ENCODE data around the gene F2RL3. TPM values are rescaled to one million over a fixed set of nuclear protein-coding genes. Genes with fewer than 3 reads are reported as not detected.

The F2RL3 gene
- total RNA-seq, 2 donors from 2014 or later = 0.36 to 6.2 TPM

DNA sequence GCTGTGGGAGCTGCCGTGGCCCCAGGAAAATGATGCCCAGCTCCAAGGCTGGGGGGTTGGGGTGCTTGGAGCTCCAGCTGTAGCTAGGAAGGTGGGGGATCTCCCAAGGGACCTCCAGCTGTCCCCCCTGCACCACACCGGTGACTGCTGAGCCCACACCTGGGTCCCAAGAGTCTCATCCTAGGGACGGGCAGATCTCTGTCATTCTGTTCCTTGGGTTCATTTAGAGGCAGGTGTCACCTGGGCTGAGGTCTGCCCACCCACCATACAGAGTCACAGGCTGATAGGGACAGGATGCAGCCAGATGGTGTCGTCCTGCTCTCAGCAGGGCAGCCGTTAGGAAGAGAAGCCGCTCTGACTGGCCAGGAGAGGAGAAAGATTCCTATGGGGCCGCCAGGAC lies 5.3 kb downstream of the F2RL3 start:
- no peak overlapping the region for H3K27ac ChIP-seq
- H3K4me1 ChIP-seq (replicated peaks) = peaks cover 2% of the 10 kb centered on the region
- intact Hi-C loops (cut with DNase I) = no loop called here
- H3K36me3 ChIP-seq = no peaks in the 10 kb centered on the region
- WGBS = 82% methylated on average over 7 of the region's 7 CpGs
- TF ChIP-seq, protein P1, sequence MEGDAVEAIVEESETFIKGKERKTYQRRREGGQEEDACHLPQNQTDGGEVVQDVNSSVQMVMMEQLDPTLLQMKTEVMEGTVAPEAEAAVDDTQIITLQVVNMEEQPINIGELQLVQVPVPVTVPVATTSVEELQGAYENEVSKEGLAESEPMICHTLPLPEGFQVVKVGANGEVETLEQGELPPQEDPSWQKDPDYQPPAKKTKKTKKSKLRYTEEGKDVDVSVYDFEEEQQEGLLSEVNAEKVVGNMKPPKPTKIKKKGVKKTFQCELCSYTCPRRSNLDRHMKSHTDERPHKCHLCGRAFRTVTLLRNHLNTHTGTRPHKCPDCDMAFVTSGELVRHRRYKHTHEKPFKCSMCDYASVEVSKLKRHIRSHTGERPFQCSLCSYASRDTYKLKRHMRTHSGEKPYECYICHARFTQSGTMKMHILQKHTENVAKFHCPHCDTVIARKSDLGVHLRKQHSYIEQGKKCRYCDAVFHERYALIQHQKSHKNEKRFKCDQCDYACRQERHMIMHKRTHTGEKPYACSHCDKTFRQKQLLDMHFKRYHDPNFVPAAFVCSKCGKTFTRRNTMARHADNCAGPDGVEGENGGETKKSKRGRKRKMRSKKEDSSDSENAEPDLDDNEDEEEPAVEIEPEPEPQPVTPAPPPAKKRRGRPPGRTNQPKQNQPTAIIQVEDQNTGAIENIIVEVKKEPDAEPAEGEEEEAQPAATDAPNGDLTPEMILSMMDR (IDR thresholded peaks at IDR 0.05) = no peak
- TF ChIP-seq POLR2AphosphoS5 (IDR thresholded peaks at IDR 0.05) = no peak
- TF ChIP-seq POLR2A (IDR thresholded peaks at IDR 0.05) = no peak
- no peaks in the 10 kb centered on the region for H3K9me3 ChIP-seq
- no peak overlapping the region for H3K4me3 ChIP-seq
- H3K27me3 ChIP-seq (replicated peaks; ENCODE audit: insufficient read depth) = no peaks in the 10 kb centered on the region
- DNase-seq (ENCODE audit: low spot score) = no peak

- no peak for DNase-seq (ENCODE audit: low spot score)
- 67% methylated on average over 30 of the region's 30 CpGs for WGBS
- no peak overlapping the region for H3K27ac ChIP-seq
Measured at GRCh38 chr19:16895467-16896145, 6.8 kb downstream of the F2RL3 start.

GRCh38 chr19:16896146-16897028 lies 7.6 kb downstream of the F2RL3 start:
- TF ChIP-seq POLR2A (IDR thresholded peaks at IDR 0.05) (peak; percentile 46), POLR2AphosphoS5 (IDR thresholded peaks at IDR 0.05) (peak; percentile 14)
- TF ChIP-seq, protein P1 (IDR thresholded peaks at IDR 0.05) = no peak
- intact Hi-C loops (cut with DNase I) = loop anchor here (5.0 kb wide), 1 partner anchor 69 kb away; the partner anchor contains the start of gene SIN3B
- H3K27ac ChIP-seq = peak overlapping the region; percentile 52 to 58
- peak overlapping the region; percentile 31 to 37 for H3K4me3 ChIP-seq
- no peaks in the 10 kb centered on the region for H3K27me3 ChIP-seq (replicated peaks; ENCODE audit: insufficient read depth)
- DNase-seq (ENCODE audit: low spot score) = no peak
- no peaks in the 10 kb centered on the region for H3K4me1 ChIP-seq (replicated peaks)
- no peaks in the 10 kb centered on the region for H3K36me3 ChIP-seq
- H3K9me3 ChIP-seq = no peaks in the 10 kb centered on the region
- 13% methylated on average over 53 of the region's 66 CpGs for WGBS

More at GRCh38 chr19:16895467-16896145, 6.8 kb downstream of the F2RL3 start:
- intact Hi-C loops (cut with DNase I) = loop anchor here (5.0 kb wide), 1 partner anchor 68 kb away; the partner anchor contains the start of gene SIN3B
- Histone ChIP-seq H3K36me3 (no peaks in the 10 kb centered on the region), H3K9me3 (no peaks in the 10 kb centered on the region), H3K27me3 (replicated peaks; ENCODE audit: insufficient read depth) (no peaks in the 10 kb centered on the region), H3K4me3 (peak overlapping the region in 1 of 2 donors; percentile 37), H3K4me1 (replicated peaks) (no peaks in the 10 kb centered on the region)
- TF ChIP-seq, protein P1 (IDR thresholded peaks at IDR 0.05) = no peak
- TF ChIP-seq POLR2A (IDR thresholded peaks at IDR 0.05) (no peak), POLR2AphosphoS5 (IDR thresholded peaks at IDR 0.05) (no peak)

- no peaks in the 10 kb centered on the region for H3K36me3 ChIP-seq
- H3K9me3 ChIP-seq = no peaks in the 10 kb centered on the region
- peak overlapping the region; percentile 82 to 87 for H3K27ac ChIP-seq
- no peaks in the 10 kb centered on the region for H3K27me3 ChIP-seq (replicated peaks; ENCODE audit: insufficient read depth)
- peak overlapping the region; percentile 35 to 38 for H3K4me3 ChIP-seq
- intact Hi-C loops (cut with DNase I) = loop anchor here (5.0 kb wide), 1 partner anchor 70 kb away; the partner anchor contains the start of gene SIN3B
- TF ChIP-seq, protein P1 (IDR thresholded peaks at IDR 0.05) = no peak
- TF ChIP-seq POLR2A (IDR thresholded peaks at IDR 0.05) (peak; percentile 58), POLR2AphosphoS5 (IDR thresholded peaks at IDR 0.05) (peak; percentile 49)
- WGBS = 5% methylated on average over 48 of the region's 68 CpGs
- H3K4me1 ChIP-seq (replicated peaks) = no peaks in the 10 kb centered on the region
- DNase-seq (ENCODE audit: low spot score) = peak; percentile 93
Measured at GRCh38 chr19:16897029-16897855, 8.4 kb downstream of the F2RL3 start.
